ENCODE results near the gene SMAD3.

Gene SMAD3

GRCh38 chr15:67180514-67181191 is 115.3 kb downstream of the SMAD3 start:
- ChIA-PET POLR2A (ENCODE audit: low non-redundant PET) (no interaction called here), CTCF (interaction anchor here (0.6 kb wide), 1 partner anchor 115 kb away, joined by 6 read pairs; no protein-coding TSS in a partner anchor)
- no peak overlapping the region for H3K27ac ChIP-seq
- no peak for DNase-seq (ENCODE audit: low spot score)
- TF ChIP-seq CTCF (conservative IDR thresholded peaks at IDR 0.05; ENCODE audit: low read depth), result no peak

DNA sequence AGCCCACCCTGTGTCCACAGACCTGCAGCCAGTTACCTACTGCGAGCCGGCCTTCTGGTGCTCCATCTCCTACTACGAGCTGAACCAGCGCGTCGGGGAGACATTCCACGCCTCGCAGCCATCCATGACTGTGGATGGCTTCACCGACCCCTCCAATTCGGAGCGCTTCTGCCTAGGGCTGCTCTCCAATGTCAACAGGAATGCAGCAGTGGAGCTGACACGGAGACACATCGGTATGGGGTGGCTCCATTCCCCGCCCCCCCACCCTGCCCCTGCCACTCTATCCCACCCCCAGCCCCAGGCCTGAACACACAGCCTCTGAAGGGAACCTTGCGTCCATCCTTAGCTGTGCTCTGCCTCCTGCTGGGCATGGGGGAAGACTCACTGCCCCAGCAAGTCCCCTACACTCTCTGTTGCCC is 115.8 kb downstream of the SMAD3 start:
- DNase-seq (ENCODE audit: low spot score), result no peak
- ChIA-PET CTCF (interaction anchor here (0.6 kb wide), 1 partner anchor 115 kb away, joined by 6 read pairs; no protein-coding TSS in a partner anchor), POLR2A (ENCODE audit: low non-redundant PET) (no interaction called here)
- no peak for TF ChIP-seq CTCF (conservative IDR thresholded peaks at IDR 0.05; ENCODE audit: low read depth)
- no peak overlapping the region for H3K27ac ChIP-seq

DNA sequence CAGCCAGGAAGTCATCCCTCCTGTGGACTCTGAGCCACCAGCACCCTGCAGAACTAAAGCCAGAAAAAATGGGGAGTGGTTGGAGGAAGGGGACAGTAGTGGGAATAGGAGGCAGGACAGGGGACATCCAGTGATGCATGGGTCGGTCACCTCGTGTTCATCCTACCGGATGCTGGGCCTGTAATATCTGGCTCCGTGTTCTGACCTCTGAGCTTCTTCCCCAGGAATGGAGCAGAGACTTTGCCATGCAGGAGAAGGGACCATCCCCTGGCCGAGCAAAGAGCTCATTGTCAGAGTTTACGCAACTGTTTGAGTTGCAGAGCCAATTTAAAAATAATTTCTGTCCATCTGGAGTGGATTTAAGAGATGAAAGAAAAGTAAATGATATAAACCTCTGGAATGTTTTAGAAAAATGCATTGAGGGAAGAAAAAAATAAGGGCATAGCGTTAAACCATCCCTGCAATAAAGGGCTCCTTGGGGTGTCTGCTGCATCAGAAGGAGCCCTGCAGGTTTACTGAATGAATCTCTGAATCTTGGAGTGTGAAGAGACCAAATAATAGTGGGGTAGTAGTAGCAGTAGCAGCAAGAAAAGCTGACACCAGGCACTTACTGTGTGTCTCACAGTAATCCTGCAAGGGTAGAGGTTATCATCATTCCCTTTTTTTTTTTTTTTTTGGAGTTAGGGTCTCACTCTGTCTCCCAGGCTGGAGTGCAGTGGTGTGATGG is 118.2 kb downstream of the SMAD3 start:
- POLR2A ChIA-PET (ENCODE audit: low non-redundant PET), result no interaction called here
- no peak for TF ChIP-seq CTCF (conservative IDR thresholded peaks at IDR 0.05; ENCODE audit: low read depth)

DNA sequence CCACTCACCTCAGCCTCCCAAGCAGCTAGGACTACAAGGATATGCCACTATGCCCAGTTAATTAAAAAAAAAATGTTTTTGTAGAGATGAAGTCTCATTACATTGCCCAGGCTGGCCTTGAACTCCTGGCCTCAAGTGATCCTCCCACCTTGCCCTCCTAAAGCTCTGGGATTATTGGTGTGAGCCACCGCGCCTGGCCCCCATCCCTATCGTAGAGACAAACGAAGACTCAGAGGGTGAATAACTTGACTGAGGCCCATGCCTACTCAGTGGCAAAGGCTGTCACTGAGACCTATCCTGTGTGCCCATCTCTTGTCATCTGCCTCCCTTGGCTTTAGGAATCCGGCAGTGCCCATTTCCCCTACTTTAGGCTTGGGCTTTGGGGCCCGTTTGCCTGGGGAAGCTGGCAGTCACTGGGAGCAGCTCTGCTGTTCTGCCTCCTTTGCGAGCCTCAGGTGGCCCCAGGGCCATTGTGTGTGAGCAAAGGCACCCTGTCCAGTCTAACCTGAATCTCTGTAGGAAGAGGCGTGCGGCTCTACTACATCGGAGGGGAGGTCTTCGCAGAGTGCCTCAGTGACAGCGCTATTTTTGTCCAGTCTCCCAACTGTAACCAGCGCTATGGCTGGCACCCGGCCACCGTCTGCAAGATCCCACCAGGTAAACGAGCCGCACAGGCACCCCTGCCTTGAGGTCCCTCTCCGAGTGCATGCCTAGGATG is 119.0 kb downstream of the SMAD3 start:
- TF ChIP-seq CTCF (conservative IDR thresholded peaks at IDR 0.05; ENCODE audit: low read depth), result no peak
- no peak for DNase-seq (ENCODE audit: low spot score)
- peak overlapping the region; percentile 3; the same call in 1 of the 2 replicates for H3K27ac ChIP-seq
- ChIA-PET POLR2A (ENCODE audit: low non-redundant PET) (no interaction called here), CTCF (interaction anchor here (0.6 kb wide), 1 partner anchor 9 kb away, joined by 3 read pairs; no protein-coding TSS in a partner anchor)

More for the DNA sequence above, 118.2 kb downstream of the SMAD3 start:
- peak overlapping the region; percentile 36 for H3K27ac ChIP-seq
- CTCF ChIA-PET, result interaction anchor here (0.6 kb wide), 1 partner anchor 8 kb away, joined by 3 read pairs; no protein-coding TSS in a partner anchor
- DNase-seq (ENCODE audit: low spot score), result no peak

- CTCF ChIA-PET, result no interaction called here
- TF ChIP-seq CTCF (conservative IDR thresholded peaks at IDR 0.05; ENCODE audit: low read depth), result no peak
- POLR2A ChIA-PET (ENCODE audit: low non-redundant PET), result no interaction called here
- H3K27ac ChIP-seq, result peak overlapping the region; percentile 41
- no peak for DNase-seq (ENCODE audit: low spot score)
Measured at GRCh38 chr15:67185051-67185450, 119.6 kb downstream of the SMAD3 start.

- TF ChIP-seq CTCF (conservative IDR thresholded peaks at IDR 0.05; ENCODE audit: low read depth), result no peak
- DNase-seq (ENCODE audit: low spot score), result no peak
- ChIA-PET POLR2A (ENCODE audit: low non-redundant PET) (no interaction called here), CTCF (no interaction called here)
- peak overlapping the region; percentile 41 for H3K27ac ChIP-seq
Measured at GRCh38 chr15:67185621-67186225, 120.3 kb downstream of the SMAD3 start.
